Type B pancreatic cell (in vitro differentiated cells): Measurements from ENCODE around the gene DPYSL5. TPM values are rescaled to one million over a fixed set of nuclear protein-coding genes. Genes with fewer than 3 reads are reported as not detected.
A peak's percentile ranks its signal among the peaks of the same experiment; 100 is the strongest.

ENCODE experiments used
- DNase-seq: peaks from one replicate; pipeline ENCODE4 v3.0.0; 2021; ENCODE audit warnings: mixed read lengths; ENCODE audit not compliant: unreplicated experiment; ENCODE audit errors: extremely low spot score
- H3K27ac Mint-ChIP-seq: 2 replicates; pipeline ENCODE4 v1.8.0; 2021; ENCODE audit warnings: mild to moderate bottlenecking, mixed read lengths
- H3K27me3 Mint-ChIP-seq: 2 replicates; pipeline ENCODE4 v1.8.0; 2021; ENCODE audit warnings: mixed read lengths
- H3K36me3 Mint-ChIP-seq: 2 replicates; pipeline ENCODE4 v1.8.0; 2021; ENCODE audit warnings: mixed read lengths
- H3K4me1 Mint-ChIP-seq: one replicate; pipeline ENCODE4 v1.8.0; 2021; ENCODE audit warnings: mixed read lengths; ENCODE audit not compliant: unreplicated experiment
- H3K4me3 Mint-ChIP-seq: 2 replicates; pipeline ENCODE4 v1.8.0; 2021; ENCODE audit warnings: mild to moderate bottlenecking, mixed read lengths
- H3K9me3 Mint-ChIP-seq: 2 replicates; pipeline ENCODE4 v1.8.0; 2021; ENCODE audit warnings: mixed read lengths
- CTCF ChIP-seq: fragments of 200-600 bp; sonication (generic); conservative IDR thresholded peaks from 2 replicates; pipeline ENCODE4 v1.5.0; 2021; ENCODE audit warnings: antibody characterized with exemption, mild to moderate bottlenecking
- total RNA-seq: library from RNA; stranded (reverse); gene quantifications from 2 replicates; pipeline ENCODE4 v1.2.1, GENCODE V29; 2021; ENCODE audit warnings: low replicate concordance

Gene DPYSL5
- total RNA-seq, 1 donor from 2014 or later: 51.1 TPM

GRCh38 chr2:26852405-26853306, 4.7 kb downstream of the DPYSL5 start:
- Mint-ChIP-seq H3K27ac (peak overlapping the region; percentile 18), H3K27me3 (peaks cover 41% of the 10 kb centered on the region), H3K36me3 (no peaks in the 10 kb centered on the region), H3K4me3 (peak overlapping the region; percentile 62), H3K9me3 (no peaks in the 10 kb centered on the region), H3K4me1 (peaks cover 14% of the 10 kb centered on the region)
- no peak for TF ChIP-seq CTCF
- no peak for DNase-seq

- DNase-seq: no peak
- Mint-ChIP-seq H3K4me3 (no peak overlapping the region), H3K36me3 (no peaks in the 10 kb centered on the region), H3K9me3 (no peaks in the 10 kb centered on the region), H3K27me3 (peaks cover 40% of the 10 kb centered on the region), H3K4me1 (peaks cover 14% of the 10 kb centered on the region), H3K27ac (no peak overlapping the region)
- TF ChIP-seq CTCF: no peak
Observed at GRCh38 chr2:26853751-26854150, 5.8 kb downstream of the DPYSL5 start.

- H3K4me3 Mint-ChIP-seq: no peak overlapping the region
- H3K27ac Mint-ChIP-seq: no peak overlapping the region
- H3K9me3 Mint-ChIP-seq: no peaks in the 10 kb centered on the region
- peaks cover 14% of the 10 kb centered on the region for H3K4me1 Mint-ChIP-seq
- H3K36me3 Mint-ChIP-seq: no peaks in the 10 kb centered on the region
- TF ChIP-seq CTCF: no peak
- peaks cover 37% of the 10 kb centered on the region for H3K27me3 Mint-ChIP-seq
- DNase-seq: no peak
Observed at GRCh38 chr2:26854283-26854827, 6.4 kb downstream of the DPYSL5 start.

- H3K4me3 Mint-ChIP-seq: no peak overlapping the region
- no peak overlapping the region for H3K27ac Mint-ChIP-seq
- DNase-seq: no peak
- H3K27me3 Mint-ChIP-seq: peaks cover 30% of the 10 kb centered on the region
- no peak for TF ChIP-seq CTCF
- no peaks in the 10 kb centered on the region for H3K36me3 Mint-ChIP-seq
- peaks cover 14% of the 10 kb centered on the region for H3K4me1 Mint-ChIP-seq
- no peaks in the 10 kb centered on the region for H3K9me3 Mint-ChIP-seq
Observed at GRCh38 chr2:26855466-26855865, 7.5 kb downstream of the DPYSL5 start.

- Mint-ChIP-seq H3K4me3 (no peak overlapping the region), H3K27ac (no peak overlapping the region), H3K27me3 (peaks cover 4% of the 10 kb centered on the region), H3K4me1 (peaks cover 5% of the 10 kb centered on the region), H3K36me3 (no peaks in the 10 kb centered on the region), H3K9me3 (no peaks in the 10 kb centered on the region)
- no peak for TF ChIP-seq CTCF
- no peak for DNase-seq
Observed at GRCh38 chr2:26859622-26860021, 11.7 kb downstream of the DPYSL5 start.
